ENCODE results near the gene BIN1.

Gene BIN1

GRCh38 chr2:127060264-127060945 lies 46.5 kb downstream of the BIN1 start:
- H3K4me3 ChIP-seq (ENCODE audit: low read depth, low read length) = no peak overlapping the region
- TF ChIP-seq CTCF (IDR thresholded peaks at IDR 0.05; ENCODE audit: control insufficient read depth, extremely low read depth, insufficient read depth) = no peak
- no peak for DNase-seq (ENCODE audit: low read depth)

- no peak for DNase-seq (ENCODE audit: low read depth)
- no peak for TF ChIP-seq CTCF (IDR thresholded peaks at IDR 0.05; ENCODE audit: control insufficient read depth, extremely low read depth, insufficient read depth)
- no peak overlapping the region for H3K4me3 ChIP-seq (ENCODE audit: low read depth, low read length)
These were observed 47.4 kb downstream of the BIN1 start for GRCh38 chr2:127059559-127059958.

DNA sequence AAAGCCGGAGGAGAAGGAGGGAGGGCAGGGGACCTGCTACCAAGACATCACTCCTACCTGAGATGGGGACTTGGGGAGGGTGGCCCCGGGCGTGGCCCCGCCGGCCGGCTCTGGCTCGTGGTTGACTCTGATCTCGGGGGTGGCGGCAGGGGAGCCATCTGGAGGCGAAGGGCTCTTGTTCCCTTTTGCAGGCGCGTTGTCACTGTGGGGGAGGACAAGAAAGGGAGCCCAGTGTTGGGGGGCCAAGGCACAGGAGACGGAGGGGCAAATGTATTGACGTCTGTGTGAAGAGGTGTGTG lies 48.1 kb downstream of the BIN1 start:
- no peak for TF ChIP-seq CTCF (IDR thresholded peaks at IDR 0.05; ENCODE audit: control insufficient read depth, extremely low read depth, insufficient read depth)
- H3K4me3 ChIP-seq (ENCODE audit: low read depth, low read length) = no peak overlapping the region
- no peak for DNase-seq (ENCODE audit: low read depth)

- no peak overlapping the region for H3K4me3 ChIP-seq (ENCODE audit: low read depth, low read length)
- TF ChIP-seq CTCF (IDR thresholded peaks at IDR 0.05; ENCODE audit: control insufficient read depth, extremely low read depth, insufficient read depth) = no peak
- no peak for DNase-seq (ENCODE audit: low read depth)
These were observed 48.6 kb downstream of the BIN1 start for GRCh38 chr2:127058246-127058953.

DNA sequence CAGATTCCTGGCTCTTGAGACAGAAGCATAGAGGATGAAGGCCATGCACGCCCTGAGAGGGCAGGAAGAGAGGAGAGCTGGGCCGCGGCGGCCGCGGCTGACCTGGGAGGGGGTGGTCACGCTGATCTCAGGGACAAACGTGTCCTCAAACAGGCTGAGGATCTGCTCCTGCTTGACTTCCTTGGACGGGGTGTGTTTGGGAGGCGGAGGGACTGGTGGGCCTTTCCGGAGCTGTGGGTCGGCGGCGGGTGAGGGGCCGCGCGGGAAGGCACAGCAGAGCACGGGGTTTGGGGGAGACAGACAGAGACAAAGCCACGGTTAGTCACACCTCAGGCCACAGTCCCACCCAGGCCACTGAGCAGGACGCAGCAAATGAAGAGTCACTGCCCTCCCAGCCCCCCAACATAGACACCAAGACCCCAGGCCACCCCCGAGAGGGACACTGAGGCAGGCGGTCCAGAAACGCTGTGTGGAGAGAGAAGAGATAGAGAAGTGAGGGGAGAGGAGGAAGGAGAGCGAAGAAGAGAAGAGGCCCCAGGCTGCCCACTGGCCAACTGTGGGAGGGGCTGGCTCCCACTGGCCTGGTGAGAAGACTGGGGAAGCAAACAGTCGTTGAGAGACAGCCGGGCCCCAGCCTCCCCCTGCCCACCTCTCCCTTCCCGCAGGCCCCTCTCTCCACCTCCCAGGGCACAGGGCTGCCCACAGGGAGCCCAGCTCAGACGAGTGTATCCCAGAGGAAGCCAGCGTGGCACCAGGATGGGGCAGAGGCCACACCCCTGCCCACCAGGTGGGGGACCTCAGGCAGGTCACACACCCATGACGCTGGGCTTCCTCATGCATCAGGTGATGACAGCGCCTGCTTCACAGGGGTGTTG lies 49.3 kb downstream of the BIN1 start:
- TF ChIP-seq CTCF (IDR thresholded peaks at IDR 0.05; ENCODE audit: control insufficient read depth, extremely low read depth, insufficient read depth) = no peak
- H3K4me3 ChIP-seq (ENCODE audit: low read depth, low read length) = no peak overlapping the region
- no peak for DNase-seq (ENCODE audit: low read depth)

DNA sequence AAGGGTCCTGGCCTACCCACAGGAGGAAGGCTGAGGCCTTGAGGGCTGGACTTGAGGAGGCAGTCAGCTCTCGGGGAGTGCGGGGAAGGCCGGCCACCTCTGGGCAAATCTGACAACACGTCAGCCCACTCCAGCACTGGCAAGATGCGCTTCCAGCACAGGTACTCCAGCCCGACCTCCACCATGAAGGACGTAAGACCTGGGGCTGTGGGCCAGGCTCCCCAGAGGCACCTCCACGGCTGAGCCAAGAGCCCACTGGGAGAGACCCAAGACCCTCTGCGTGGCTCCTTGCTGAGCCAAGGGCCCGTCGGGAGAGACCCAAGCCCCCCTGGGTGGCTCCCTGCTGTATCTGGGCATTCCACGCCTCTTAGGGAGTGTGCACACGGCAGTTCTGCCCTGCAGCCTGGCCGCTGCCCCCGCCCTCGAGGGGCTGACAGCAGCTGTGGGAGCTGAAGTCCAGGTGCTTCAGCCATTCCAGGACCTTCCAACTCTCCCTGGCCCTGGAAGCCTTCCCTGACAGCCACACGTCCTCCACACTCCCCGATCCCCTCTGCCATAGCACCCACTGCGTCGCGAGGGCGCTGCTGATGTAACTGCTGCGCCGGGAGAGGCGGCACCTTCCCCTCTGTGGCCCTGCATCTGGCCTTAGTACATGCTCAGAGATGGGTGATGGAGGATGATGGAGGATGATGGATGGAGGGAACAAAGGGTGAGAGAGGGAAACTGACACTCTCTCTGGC lies 50.2 kb downstream of the BIN1 start:
- no peak for DNase-seq (ENCODE audit: low read depth)
- no peak for TF ChIP-seq CTCF (IDR thresholded peaks at IDR 0.05; ENCODE audit: control insufficient read depth, extremely low read depth, insufficient read depth)
- H3K4me3 ChIP-seq (ENCODE audit: low read depth, low read length) = no peak overlapping the region

Data from LNCaP clone FGC (cell line).